Gastrocnemius medialis (tissue), 4 donors: ENCODE results near the gene ANKRD12. TPM values are rescaled to one million over a fixed set of nuclear protein-coding genes. Genes with fewer than 3 reads are reported as not detected.

Experiments used
- ATAC-seq, 2 donors: fragments of 150-250 bp; one replicate each; pipeline ENCODE4 v1.9.1; 2016
- DNase-seq, 2 donors: peaks; one replicate each; pipeline ENCODE4 v3.0.0-alpha.2; 2019
- H3K27ac ChIP-seq, 4 donors: fragments of 200-600 bp; sonication (generic); 1 replicate in 1 of 4; 2 replicates in 3 of 4; pipeline ENCODE4 v1.5.1; 2016 to 2018; ENCODE audit warnings: mild to moderate bottlenecking in 2 of 4, moderate library complexity in 1 of 4
- H3K27me3 ChIP-seq, 3 donors: fragments of 200-600 bp; sonication (generic) in 2 of 3; 1 replicate in 1 of 3; 2 replicates in 2 of 3; pipeline versions ENCODE4 v1.5.1 to v1.6.0; 2016 to 2019; ENCODE audit warnings: mild to moderate bottlenecking in 1 of 3, moderate library complexity in 1 of 3
- H3K36me3 ChIP-seq, 2 donors: fragments of 200-600 bp; sonication (generic) in 1 of 2; one replicate each; pipeline ENCODE4 v1.5.1; 2017 to 2018
- H3K4me1 ChIP-seq, 2 donors: fragments of 200-600 bp; sonication (generic) in 1 of 2; one replicate each; pipeline ENCODE4 v1.5.1; 2016 to 2017; ENCODE audit warnings: mild to moderate bottlenecking in 2 of 2
- H3K4me3 ChIP-seq, 4 donors: fragments of 200-600 bp; sonication (generic) in 3 of 4; 1 replicate in 1 of 4; 2 replicates in 3 of 4; pipeline ENCODE4 v1.5.1; 2016 to 2019; ENCODE audit warnings: mild to moderate bottlenecking in 2 of 4
- H3K9me3 ChIP-seq, 3 donors: fragments of 200-600 bp; sonication (generic) in 2 of 3; 1 replicate in 1 of 3; 2 replicates in 2 of 3; pipeline ENCODE4 v1.5.1; 2016 to 2019
- POLR2A ChIP-seq, 2 donors: fragments of 450-650 bp; IDR thresholded peaks; one replicate each; pipeline ENCODE4 v1.6.1; 2017; ENCODE audit warnings: antibody characterized with exemption in 2 of 2, mild to moderate bottlenecking in 2 of 2, moderate library complexity in 2 of 2
- in situ Hi-C, 4 donors: fragments of 200-750 bp; cut with MboI; loops; one replicate each; pipeline versions ENCODE4 v1.15.0 to v1.8.0; 2017; ENCODE audit warnings: low sequenced_read_pairs in 4 of 4
- intact Hi-C: fragments of 100-400 bp; cut with DNase I; formaldehyde crosslinking; loops from one replicate; pipeline ENCODE4 v1.15.1; 2023; ENCODE audit warnings: low total_unique reads
- total RNA-seq, 4 donors: library from RNA; depleted of rRNA; stranded (reverse); fragments of >200 nt; gene quantifications; one replicate each; pipeline versions ENCODE4 v1.1.0 to v1.2.3, GENCODE V29; 2016
- TF ChIP-seq, protein P1 (sequence below), 5 experiments: fragments of 450-650 bp in 3 of 5; fragments of 200-600 bp in 2 of 5; sonication (generic) in 2 of 5; IDR thresholded peaks in 4 of 5; conservative IDR thresholded peaks in 1 of 5; 1 replicate in 4 of 5; 2 replicates in 1 of 5; pipeline ENCODE4 v1.5.1; 2016 to 2019; ENCODE audit warnings: antibody characterized with exemption in 5 of 5, mild to moderate bottlenecking in 3 of 5, moderate library complexity in 3 of 5

ANKRD12 gene
- total RNA-seq, 4 donors from 2014 or later: 26.9 to 40.1 (median 36.7) TPM

DNA sequence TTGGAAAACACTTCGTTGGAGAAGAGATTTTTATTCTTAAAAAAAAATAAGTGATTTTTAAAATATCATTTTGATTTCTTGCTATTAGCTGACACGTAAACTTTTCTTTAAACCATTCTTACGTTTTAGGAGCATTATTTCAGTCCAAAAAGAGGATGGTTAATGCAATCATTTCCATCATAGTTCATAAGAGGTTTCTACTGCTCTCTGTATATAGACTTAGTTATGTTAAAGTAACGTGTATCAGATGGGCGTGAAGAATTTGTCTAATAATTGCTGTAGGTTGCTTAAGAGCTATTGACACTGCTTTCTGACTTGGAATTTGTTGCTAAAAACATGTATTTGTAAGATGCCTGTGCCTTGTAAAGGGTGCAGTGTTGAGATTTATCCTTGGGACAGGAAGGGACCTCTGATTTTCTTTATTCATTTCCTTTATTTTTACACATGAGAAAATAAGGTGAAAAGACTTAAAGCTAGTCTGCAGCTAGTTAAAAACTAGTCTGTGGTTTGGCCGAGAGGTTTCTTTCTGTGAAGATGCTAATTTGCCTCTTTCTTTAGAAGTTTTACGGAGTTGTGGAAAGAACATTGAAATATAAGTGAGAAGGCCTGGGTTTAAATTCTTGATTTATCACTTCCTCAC is 2.9 kb downstream of the ANKRD12 start:
- no peak for DNase-seq
- H3K4me3 ChIP-seq: peak overlapping the region in 3 of 4 donors; percentile 59 to 87 (median 68)
- H3K27me3 ChIP-seq: no peaks in the 10 kb centered on the region
- peaks cover 67 to 70% of the 10 kb centered on the region in 2 donors for H3K4me1 ChIP-seq
- no peaks in the 10 kb centered on the region for H3K9me3 ChIP-seq
- no peaks in the 10 kb centered on the region for H3K36me3 ChIP-seq
- in situ Hi-C loops (loop anchor here in 1 of 4 donors (5.0 kb wide), 1 partner anchor 37 kb away; the partner anchor contains the start of gene NDUFV2), intact Hi-C loops (loop anchor here (5.0 to 10.0 kb wide), 5 partner anchors 147 to 1905 kb away; partner anchors contain the start of genes LRRC30, MTCL1, PTPRM and RAB12)
- TF ChIP-seq, protein P1, sequence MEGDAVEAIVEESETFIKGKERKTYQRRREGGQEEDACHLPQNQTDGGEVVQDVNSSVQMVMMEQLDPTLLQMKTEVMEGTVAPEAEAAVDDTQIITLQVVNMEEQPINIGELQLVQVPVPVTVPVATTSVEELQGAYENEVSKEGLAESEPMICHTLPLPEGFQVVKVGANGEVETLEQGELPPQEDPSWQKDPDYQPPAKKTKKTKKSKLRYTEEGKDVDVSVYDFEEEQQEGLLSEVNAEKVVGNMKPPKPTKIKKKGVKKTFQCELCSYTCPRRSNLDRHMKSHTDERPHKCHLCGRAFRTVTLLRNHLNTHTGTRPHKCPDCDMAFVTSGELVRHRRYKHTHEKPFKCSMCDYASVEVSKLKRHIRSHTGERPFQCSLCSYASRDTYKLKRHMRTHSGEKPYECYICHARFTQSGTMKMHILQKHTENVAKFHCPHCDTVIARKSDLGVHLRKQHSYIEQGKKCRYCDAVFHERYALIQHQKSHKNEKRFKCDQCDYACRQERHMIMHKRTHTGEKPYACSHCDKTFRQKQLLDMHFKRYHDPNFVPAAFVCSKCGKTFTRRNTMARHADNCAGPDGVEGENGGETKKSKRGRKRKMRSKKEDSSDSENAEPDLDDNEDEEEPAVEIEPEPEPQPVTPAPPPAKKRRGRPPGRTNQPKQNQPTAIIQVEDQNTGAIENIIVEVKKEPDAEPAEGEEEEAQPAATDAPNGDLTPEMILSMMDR (IDR thresholded peaks at IDR 0.05 in 4 of 5, conservative IDR thresholded peaks at IDR 0.05 in 1 of 5): no peak
- no peak for TF ChIP-seq POLR2A (IDR thresholded peaks at IDR 0.05)
- ATAC-seq: no peak
- H3K27ac ChIP-seq: peak overlapping the region; percentile 97 to 98 (median 98)

DNA sequence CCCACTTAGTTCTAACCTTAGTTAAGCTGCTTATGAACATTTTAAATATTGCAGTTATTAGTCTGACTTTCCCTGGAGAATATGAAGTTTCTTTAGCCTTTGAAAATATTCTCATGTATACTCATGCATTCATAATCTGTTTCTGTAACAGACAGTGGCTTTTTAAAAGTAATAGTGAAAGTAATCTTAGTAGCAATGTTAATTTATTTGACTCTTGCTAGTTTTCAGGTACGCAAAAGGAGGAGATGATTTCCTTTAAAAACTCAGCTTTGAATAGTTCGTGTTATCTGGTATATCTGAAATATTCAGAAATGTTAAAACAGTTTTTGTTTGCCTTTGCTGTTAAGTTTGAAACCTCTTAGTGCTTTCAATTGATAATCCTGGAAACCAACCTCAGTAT is 3.8 kb downstream of the ANKRD12 start:
- peaks cover 66 to 70% of the 10 kb centered on the region in 2 donors for H3K4me1 ChIP-seq
- no peaks in the 10 kb centered on the region for H3K36me3 ChIP-seq
- H3K27me3 ChIP-seq: no peaks in the 10 kb centered on the region
- DNase-seq (no peak), ATAC-seq (no peak)
- in situ Hi-C loops: no loop called here
- no peaks in the 10 kb centered on the region for H3K9me3 ChIP-seq
- intact Hi-C loops: no loop called here
- TF ChIP-seq, protein P1 (IDR thresholded peaks at IDR 0.05 in 4 of 5, conservative IDR thresholded peaks at IDR 0.05 in 1 of 5): no peak
- TF ChIP-seq POLR2A (IDR thresholded peaks at IDR 0.05): no peak
- peak overlapping the region in 3 of 4 donors; percentile 97 to 98 (median 98) for H3K27ac ChIP-seq
- peak overlapping the region in 1 of 4 donors; percentile 68 for H3K4me3 ChIP-seq

DNA sequence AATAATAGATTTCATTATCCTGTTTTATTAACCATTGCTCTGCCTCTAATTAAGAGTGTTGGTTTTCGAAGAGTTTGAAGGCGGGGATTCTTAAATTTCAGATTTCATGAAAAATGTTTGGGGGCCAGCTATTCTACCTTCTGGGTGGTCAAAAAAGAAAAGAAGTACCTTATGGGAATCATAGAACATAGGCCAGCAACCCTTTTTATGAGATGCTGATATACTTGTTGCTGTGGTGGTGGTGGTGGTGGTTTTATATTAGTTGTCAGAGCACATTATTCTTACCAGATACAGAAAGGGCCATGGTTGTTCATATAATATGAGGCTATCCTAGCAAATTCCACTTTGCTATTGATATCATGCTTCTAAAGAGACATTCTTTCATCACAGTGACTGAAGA is 4.4 kb downstream of the ANKRD12 start:
- in situ Hi-C loops (no loop called here), intact Hi-C loops (no loop called here)
- no peak for DNase-seq
- H3K27ac ChIP-seq: peak overlapping the region in 3 of 4 donors; percentile 51 to 98 (median 97)
- no peaks in the 10 kb centered on the region for H3K27me3 ChIP-seq
- H3K4me3 ChIP-seq: no peak overlapping the region
- peaks cover 67 to 70% of the 10 kb centered on the region in 2 donors for H3K4me1 ChIP-seq
- H3K36me3 ChIP-seq: no peaks in the 10 kb centered on the region
- ATAC-seq: no peak
- H3K9me3 ChIP-seq: no peaks in the 10 kb centered on the region
- TF ChIP-seq POLR2A (IDR thresholded peaks at IDR 0.05): no peak
- TF ChIP-seq, protein P1 (IDR thresholded peaks at IDR 0.05 in 4 of 5, conservative IDR thresholded peaks at IDR 0.05 in 1 of 5): no peak

DNA sequence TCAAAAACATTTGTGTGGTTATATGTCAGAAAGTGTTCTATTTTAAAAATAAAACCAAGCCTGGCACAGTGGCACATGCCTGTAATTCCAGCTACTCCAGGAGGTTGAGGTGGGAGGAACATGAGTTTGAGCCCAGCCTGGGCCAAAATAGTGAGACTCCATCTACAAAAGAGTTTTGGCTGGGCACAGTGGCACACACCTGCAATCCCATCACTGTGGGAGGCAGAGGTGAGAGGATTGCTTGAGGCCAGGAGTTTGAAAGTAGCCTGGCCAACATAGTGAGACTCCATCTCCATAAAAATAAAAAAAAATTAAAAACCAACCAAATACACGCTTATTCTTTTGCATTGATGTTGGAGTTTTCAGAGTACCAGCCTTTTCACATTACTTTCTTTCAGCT is 9.6 kb downstream of the ANKRD12 start:
- H3K27me3 ChIP-seq: no peaks in the 10 kb centered on the region
- no peaks in the 10 kb centered on the region for H3K9me3 ChIP-seq
- peaks cover 77 to 80% of the 10 kb centered on the region in 2 donors for H3K4me1 ChIP-seq
- no peak for TF ChIP-seq POLR2A (IDR thresholded peaks at IDR 0.05)
- TF ChIP-seq, protein P1 (IDR thresholded peaks at IDR 0.05 in 4 of 5, conservative IDR thresholded peaks at IDR 0.05 in 1 of 5): no peak
- no peak for ATAC-seq
- in situ Hi-C loops (loop anchor here in 3 of 4 donors (5.0 kb wide), 1 partner anchor 74 kb away; no protein-coding TSS in a partner anchor), intact Hi-C loops (loop anchor here (5.0 kb wide), 1 partner anchor 186 kb away; the partner anchor contains the start of gene TWSG1)
- no peak for DNase-seq
- H3K27ac ChIP-seq: peak overlapping the region; percentile 45 to 65 (median 58)
- no peaks in the 10 kb centered on the region for H3K36me3 ChIP-seq
- no peak overlapping the region for H3K4me3 ChIP-seq
